Measurements from ENCODE around the gene RAPGEF1.
"Not testable (repeated sequence)": the region's sequence is repeated elsewhere in the genome, so short reads cannot be mapped to it uniquely, and the experiment has no call there.

DNA sequence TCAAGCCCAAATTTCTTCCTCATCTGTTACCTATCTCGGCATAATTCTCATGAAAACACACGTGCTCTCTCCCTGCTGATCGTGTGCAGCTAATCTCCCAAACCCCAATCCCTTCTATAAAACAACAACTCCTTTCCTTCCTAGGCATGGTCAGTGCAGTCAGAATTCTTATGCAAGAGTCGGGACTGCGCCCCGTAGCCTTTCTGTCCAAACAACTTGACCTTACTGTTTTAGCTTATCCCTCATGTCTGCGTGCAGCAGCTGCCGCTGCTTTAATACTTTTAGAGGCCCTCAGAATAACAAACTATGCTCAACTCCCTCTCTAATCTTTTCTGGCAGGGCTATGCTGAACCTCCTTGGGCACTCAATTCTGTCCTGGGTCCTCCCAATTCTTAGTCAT lies 189.4 kb downstream of the RAPGEF1 start:
- TF ChIP-seq YY1 (IDR thresholded peaks at IDR 0.05; ENCODE audit: insufficient read depth, insufficient read length); SUZ12 (IDR thresholded peaks at IDR 0.05; ENCODE audit: extremely low read depth, insufficient read depth, insufficient read length); ZNF274 (IDR thresholded peaks at IDR 0.05; ENCODE audit: low read depth, low read length): not testable (repeated sequence)

All from NT2/D1 (cell line).